Measurements from ENCODE around the gene SERPINB7. TPM values are rescaled to one million over a fixed set of nuclear protein-coding genes. Genes with fewer than 3 reads are reported as not detected.

The SERPINB7 gene
- total RNA-seq, 1 experiment from 2014 or later: not detected

GRCh38 chr18:63836456-63836855, 61.2 kb downstream of the SERPINB7 start:
- ATAC-seq (no peak), DNase-seq (ENCODE audit: low read depth, low spot score) (no peak)
- POLR2A ChIA-PET: no interaction called here
- Histone ChIP-seq H3K4me2 (ENCODE audit: low read length) (no peak overlapping the region), H2AFZ (ENCODE audit: low read depth, low read length, poor library complexity, severe bottlenecking) (no peak overlapping the region), H3K36me3 (ENCODE audit: control insufficient read depth in 1 of 2, insufficient read depth in 2 of 2, low read length in 2 of 2) (no peaks in the 10 kb centered on the region), H3K4me3 (replicated peaks in 1 of 2; ENCODE audit: low read depth in 1 of 2, low read length in 2 of 2) (no peak overlapping the region), H3K9me3 (ENCODE audit: control insufficient read depth in 1 of 2, insufficient read depth in 1 of 2, low read depth in 1 of 2, low read length in 2 of 2) (no peaks in the 10 kb centered on the region), H4K20me1 (ENCODE audit: insufficient read depth) (no peaks in the 10 kb centered on the region; the same call in 1 of the 2 replicates), H3K27ac (ENCODE audit: low read depth, low read length) (no peak overlapping the region), H3K9me2 (ENCODE audit: insufficient read depth) (no peaks in the 10 kb centered on the region), H3K4me1 (ENCODE audit: control insufficient read depth in 1 of 2, insufficient read depth in 2 of 2, low read length in 2 of 2) (no peaks in the 10 kb centered on the region), H3K27me3 (ENCODE audit: insufficient read depth, low read length) (no peaks in the 10 kb centered on the region), H3K79me2 (ENCODE audit: insufficient read depth, low read length) (no peaks in the 10 kb centered on the region), H3K9ac (ENCODE audit: low read length) (no peak overlapping the region)
- CTCF ChIA-PET: no interaction called here
- RAD21 ChIA-PET (ENCODE audit: low non-redundant PET in 1 of 2, low total read pairs in 2 of 2, uncharacterized antibody in 2 of 2, unreplicated experiment in 2 of 2): no interaction called here
- no TSS peak for BruUV-seq (replicated peaks)
- intact Hi-C loops (cut with micrococcal nuclease): no loop called here
- no peak for TF ChIP-seq ELF1 (IDR thresholded peaks at IDR 0.05; ENCODE audit: borderline replicate concordance, low read depth)
- no peak for TF ChIP-seq YY1 (IDR thresholded peaks at IDR 0.05; ENCODE audit: extremely low read depth, insufficient replicate concordance, low read depth, low read length)
- no peak for TF ChIP-seq JUND (IDR thresholded peaks at IDR 0.05)
- no peak for TF ChIP-seq EGR1 (IDR thresholded peaks at IDR 0.05; ENCODE audit: low read depth)
- TF ChIP-seq CTCF (IDR thresholded peaks at IDR 0.05 in 2 of 3, conservative IDR thresholded peaks at IDR 0.05 in 1 of 3; ENCODE audit: borderline replicate concordance in 1 of 3, insufficient read depth in 1 of 3, low read depth in 2 of 3, low read length in 2 of 3): no peak
- no peak for TF ChIP-seq CBX3 (IDR thresholded peaks at IDR 0.05; ENCODE audit: low read depth)
- TF ChIP-seq MAX (IDR thresholded peaks at IDR 0.05): no peak
- TF ChIP-seq ZFX (IDR thresholded peaks at IDR 0.05): no peak
- no peak for TF ChIP-seq SRF (IDR thresholded peaks at IDR 0.05; ENCODE audit: low read depth)
- no peak for TF ChIP-seq FOSL1 (IDR thresholded peaks at IDR 0.05; ENCODE audit: low read depth)
- no peak for TF ChIP-seq SP1 (IDR thresholded peaks at IDR 0.05; ENCODE audit: low read depth)
- no peak for TF ChIP-seq EZH2phosphoT487 (IDR thresholded peaks at IDR 0.05; ENCODE audit: borderline replicate concordance)
